ENCODE data around the gene CABLES1.

GRCh38 chr18:23188068-23188760, 52.9 kb downstream of the CABLES1 start:
- TF ChIP-seq EZH2 (IDR thresholded peaks at IDR 0.05; ENCODE audit: borderline replicate concordance, low read depth, low read length, severe bottlenecking) (no peak), CTCF (IDR thresholded peaks at IDR 0.05; ENCODE audit: borderline replicate concordance, extremely low read depth, low read length, poor library complexity, severe bottlenecking) (no peak)
